ENCODE results near the gene EBNA1BP2. TPM values are rescaled to one million over a fixed set of nuclear protein-coding genes. Genes with fewer than 3 reads are reported as not detected.
"Not testable (repeated sequence)": the region's sequence is repeated elsewhere in the genome, so short reads cannot be mapped to it uniquely, and the experiment has no call there.

The EBNA1BP2 gene
- total and polyA plus RNA-seq, 5 experiments from 2014 or later = 27.3 to 57.4 (median 50.9) TPM

- Mint-ChIP-seq H3K4me1 (peaks cover 0 to 5% (median 0%) of the 10 kb centered on the region in 4 donors), H3K27ac (no peak overlapping the region), H3K27me3 (peaks cover 6 to 17% (median 10%) of the 10 kb centered on the region in 5 donors), H3K9me3 (no peaks in the 10 kb centered on the region), H3K36me3 (no peaks in the 10 kb centered on the region), H3K4me3 (no peak overlapping the region)
- DNase-seq = no peak
- POLR2A ChIA-PET = no interaction called here
- no peak for ATAC-seq
Observed at GRCh38 chr1:43156026-43156425, 16.1 kb downstream of the EBNA1BP2 start.

DNA sequence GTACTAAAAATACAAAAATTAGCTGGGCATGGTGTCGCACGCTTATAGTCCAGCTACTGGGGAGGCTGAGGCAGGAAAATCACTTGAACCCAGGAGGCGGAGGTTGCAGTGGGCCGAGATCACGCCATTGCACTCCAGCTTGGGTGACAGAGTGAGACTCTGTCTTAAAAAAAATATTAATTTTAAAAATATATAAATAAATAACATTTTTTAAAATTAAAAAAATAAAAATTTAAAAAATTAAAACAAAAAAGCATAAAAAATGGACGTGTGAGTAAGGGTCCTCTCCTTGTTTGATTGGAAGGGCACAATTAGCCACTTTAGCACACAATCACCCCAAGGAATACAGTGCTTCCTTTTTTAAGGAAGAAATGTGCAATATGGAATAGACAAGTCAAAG, 18.6 kb downstream of the EBNA1BP2 start:
- Mint-ChIP-seq H3K4me3 (no peak overlapping the region), H3K9me3 (no peaks in the 10 kb centered on the region), H3K27ac (no peak overlapping the region), H3K4me1 (peaks cover 2 to 5% (median 4%) of the 10 kb centered on the region in 4 donors), H3K36me3 (peaks cover 0 to 5% (median 0%) of the 10 kb centered on the region in 3 donors), H3K27me3 (peaks cover 18 to 43% (median 28%) of the 10 kb centered on the region in 5 donors)
- ATAC-seq (no peak), DNase-seq (no peak)
- POLR2A ChIA-PET = no interaction called here

GRCh38 chr1:43152866-43153265, 19.2 kb downstream of the EBNA1BP2 start:
- Mint-ChIP-seq H3K4me3 (no peak overlapping the region), H3K4me1 (peaks cover 3 to 7% (median 6%) of the 10 kb centered on the region in 4 donors), H3K27me3 (peaks cover 20 to 46% (median 31%) of the 10 kb centered on the region in 5 donors), H3K27ac (no peak overlapping the region), H3K36me3 (peaks cover 0 to 6% (median 0%) of the 10 kb centered on the region in 3 donors), H3K9me3 (no peaks in the 10 kb centered on the region)
- ATAC-seq (no peak), DNase-seq (no peak)
- POLR2A ChIA-PET = no interaction called here

GRCh38 chr1:43149889-43150288, 22.2 kb downstream of the EBNA1BP2 start:
- no peak for ATAC-seq
- peaks cover 0 to 14% (median 0%) of the 10 kb centered on the region in 3 donors for H3K36me3 Mint-ChIP-seq
- POLR2A ChIA-PET = no interaction called here
- peaks cover 3 to 13% (median 6%) of the 10 kb centered on the region in 4 donors for H3K4me1 Mint-ChIP-seq
- no peak for DNase-seq
- no peak overlapping the region for H3K4me3 Mint-ChIP-seq
- H3K27me3 Mint-ChIP-seq = peaks cover 36 to 57% (median 47%) of the 10 kb centered on the region in 5 donors
- H3K9me3 Mint-ChIP-seq = no peaks in the 10 kb centered on the region
- no peak overlapping the region for H3K27ac Mint-ChIP-seq

DNA sequence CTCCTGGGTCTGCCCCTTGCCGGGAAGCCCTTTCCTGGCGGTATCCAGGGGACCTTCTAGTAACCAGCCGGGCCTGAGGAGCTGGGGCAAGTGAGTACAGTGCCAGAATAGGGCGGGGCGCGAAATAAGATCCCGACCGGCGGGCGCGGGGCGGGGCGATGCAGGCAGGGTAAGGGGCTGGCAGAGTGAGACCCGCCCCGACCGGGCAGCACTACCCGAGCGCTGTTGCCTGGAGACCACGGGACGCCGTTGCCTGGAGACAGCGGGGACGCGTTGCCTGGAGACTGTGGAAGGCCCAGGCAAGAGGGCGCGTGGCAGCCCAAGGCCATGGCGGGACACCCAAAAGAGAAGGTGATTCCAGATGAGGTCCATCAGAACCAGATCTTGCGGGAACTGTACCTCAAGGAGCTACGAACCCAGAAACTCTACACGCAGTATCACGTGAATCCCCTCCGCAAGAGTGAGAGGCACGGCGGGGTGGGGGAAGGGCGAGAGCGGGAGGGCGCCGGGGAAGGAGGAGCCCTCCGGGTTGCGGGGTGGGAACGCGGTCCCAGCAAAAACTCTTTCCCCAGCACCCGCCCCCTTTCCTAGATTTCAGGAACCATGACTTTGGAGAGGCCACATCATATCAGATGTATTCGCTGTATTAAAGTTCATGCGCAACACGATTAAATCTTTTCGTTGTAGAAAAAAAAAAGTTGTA, 24.3 kb downstream of the EBNA1BP2 start:
- ATAC-seq (peak; percentile 52 to 59), DNase-seq (peak in 7 of 10 donors; percentile 4 to 47 (median 15))
- Mint-ChIP-seq H3K27me3 (peaks cover 51 to 78% (median 65%) of the 10 kb centered on the region in 5 donors), H3K9me3 (no peaks in the 10 kb centered on the region), H3K36me3 (peaks cover 0 to 14% (median 0%) of the 10 kb centered on the region in 3 donors), H3K4me3 (peak overlapping the region in 8 of 10 donors; percentile 3 to 45 (median 38)), H3K27ac (no peak overlapping the region), H3K4me1 (peaks cover 3 to 13% (median 6%) of the 10 kb centered on the region in 4 donors)
- POLR2A ChIA-PET = no interaction called here

DNA sequence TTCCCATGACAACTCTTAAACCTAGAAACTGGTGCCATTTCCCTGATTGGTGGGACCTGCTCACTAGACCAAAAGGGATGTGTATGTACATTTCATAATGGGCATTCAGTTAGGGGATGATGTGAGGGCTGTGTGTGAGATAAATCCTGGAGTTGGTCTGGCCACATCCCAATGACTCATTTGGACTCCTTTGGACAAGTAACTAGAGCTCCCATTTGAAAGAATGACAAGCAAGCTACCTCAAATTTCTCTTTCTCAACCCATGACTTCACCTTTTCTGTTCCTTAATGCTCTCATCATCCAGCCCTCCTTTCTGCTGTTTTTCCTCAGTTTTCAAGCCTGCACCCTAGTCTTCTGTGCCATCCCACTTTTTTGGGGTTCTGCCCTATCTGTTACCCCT, 27.9 kb downstream of the EBNA1BP2 start:
- Mint-ChIP-seq H3K27ac (peak overlapping the region in 1 of 10 donors; percentile 45), H3K9me3 (peaks cover 0 to 16% (median 6%) of the 10 kb centered on the region in 9 donors), H3K4me3 (no peak overlapping the region), H3K4me1 (peaks cover 3 to 13% (median 5%) of the 10 kb centered on the region in 4 donors), H3K27me3 (peaks cover 46 to 74% (median 60%) of the 10 kb centered on the region in 5 donors), H3K36me3 (peaks cover 0 to 18% (median 3%) of the 10 kb centered on the region in 3 donors)
- POLR2A ChIA-PET = no interaction called here
- DNase-seq (no peak), ATAC-seq (no peak)

DNA sequence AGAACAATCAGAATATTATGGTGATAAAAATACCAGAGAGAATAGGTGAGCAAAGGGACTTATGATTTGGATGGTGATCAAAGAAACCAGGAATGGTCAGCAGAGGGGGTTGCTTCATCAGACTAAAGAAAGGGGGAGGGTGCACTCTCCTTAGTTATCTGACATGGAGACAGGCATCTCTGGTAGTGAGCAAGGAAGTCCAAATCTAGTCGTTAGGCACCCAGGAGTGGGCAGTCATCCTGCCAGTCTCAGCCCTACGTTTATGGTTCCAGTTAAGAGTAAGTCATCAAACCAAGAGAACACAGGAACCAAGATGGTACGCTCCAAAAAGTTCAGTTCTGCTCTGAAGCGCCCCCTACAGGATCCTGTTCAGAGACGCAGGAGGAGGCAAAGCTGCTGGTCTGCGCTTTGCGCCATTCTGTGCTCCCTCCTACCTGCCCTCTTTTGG, 28.6 kb downstream of the EBNA1BP2 start:
- ATAC-seq (no peak), DNase-seq (no peak)
- Mint-ChIP-seq H3K27me3 (peaks cover 38 to 68% (median 54%) of the 10 kb centered on the region in 5 donors), H3K9me3 (peaks cover 0 to 17% (median 8%) of the 10 kb centered on the region in 9 donors), H3K4me1 (peaks cover under 1 to 10% (median 1%) of the 10 kb centered on the region in 4 donors), H3K4me3 (no peak overlapping the region), H3K27ac (no peak overlapping the region), H3K36me3 (peaks cover 0 to 13% (median 3%) of the 10 kb centered on the region in 3 donors)
- POLR2A ChIA-PET = no interaction called here

GRCh38 chr1:43140583-43140982, 31.5 kb downstream of the EBNA1BP2 start:
- Mint-ChIP-seq H3K9me3 (peaks cover 0 to 17% (median 8%) of the 10 kb centered on the region in 9 donors), H3K36me3 (peaks cover 0 to 9% (median 3%) of the 10 kb centered on the region in 3 donors), H3K4me1 (no peaks in the 10 kb centered on the region), H3K4me3 (no peak overlapping the region), H3K27me3 (peaks cover 33 to 61% (median 47%) of the 10 kb centered on the region in 5 donors), H3K27ac (no peak overlapping the region)
- POLR2A ChIA-PET = no interaction called here
- no peak for DNase-seq
- ATAC-seq = no peak

DNA sequence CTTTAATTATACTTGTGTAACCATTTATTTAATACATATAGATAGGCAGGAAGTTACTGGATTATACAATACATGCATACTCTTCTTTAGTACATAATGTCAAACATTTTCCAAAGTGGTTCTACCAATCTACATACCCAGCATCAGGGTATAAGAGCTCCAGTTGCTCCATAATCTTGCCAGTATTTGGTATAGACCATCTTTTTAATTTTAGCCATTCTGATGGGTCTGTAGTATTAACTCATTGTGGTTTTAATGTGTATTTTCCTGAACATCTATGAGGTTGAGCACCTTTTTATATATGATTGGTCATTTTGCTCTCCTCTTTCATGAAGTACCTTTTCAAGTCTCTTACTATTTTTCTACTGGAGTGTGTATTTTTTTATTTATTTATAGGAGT, 32.1 kb downstream of the EBNA1BP2 start:
- Mint-ChIP-seq H3K36me3 (peaks cover 0 to 4% (median 3%) of the 10 kb centered on the region in 3 donors), H3K27ac (no peak overlapping the region), H3K27me3 (peaks cover 27 to 55% (median 42%) of the 10 kb centered on the region in 5 donors), H3K4me1 (no peaks in the 10 kb centered on the region), H3K9me3 (peaks cover 0 to 17% (median 8%) of the 10 kb centered on the region in 9 donors), H3K4me3 (no peak overlapping the region)
- POLR2A ChIA-PET = no interaction called here
- DNase-seq (no peak), ATAC-seq (no peak)

DNA sequence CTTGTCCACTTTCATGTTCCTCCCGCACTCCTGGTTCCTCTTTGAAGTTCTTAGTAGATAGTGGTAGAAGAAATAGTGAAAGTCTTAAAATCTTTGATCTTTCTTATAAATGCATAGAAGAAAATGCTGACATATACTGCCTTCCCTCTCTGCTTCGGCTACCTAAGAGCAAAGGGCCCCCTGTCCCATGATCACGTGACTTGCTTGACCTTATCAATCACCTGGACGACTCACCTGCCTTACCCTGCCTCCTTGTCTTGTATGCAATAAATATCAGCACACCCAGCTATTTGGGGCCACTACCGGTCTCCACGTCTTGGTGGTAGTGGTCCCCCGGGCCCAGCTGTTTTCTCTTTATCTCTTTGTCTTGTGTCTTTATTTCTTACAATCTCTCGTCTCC, 32.8 kb downstream of the EBNA1BP2 start:
- peaks cover 22 to 48% (median 36%) of the 10 kb centered on the region in 5 donors for H3K27me3 Mint-ChIP-seq
- H3K4me3 Mint-ChIP-seq, H3K36me3 Mint-ChIP-seq, H3K27ac Mint-ChIP-seq, H3K4me1 Mint-ChIP-seq, DNase-seq, POLR2A ChIA-PET, ATAC-seq: not testable (repeated sequence)
- peaks cover 0 to 17% (median 8%) of the 10 kb centered on the region in 9 donors for H3K9me3 Mint-ChIP-seq

GRCh38 chr1:43137445-43138052, 34.5 kb downstream of the EBNA1BP2 start:
- H3K27me3 Mint-ChIP-seq = peaks cover 12 to 30% (median 24%) of the 10 kb centered on the region in 5 donors
- DNase-seq = no peak
- no peak overlapping the region for H3K4me3 Mint-ChIP-seq
- H3K9me3 Mint-ChIP-seq = peaks cover 0 to 17% (median 8%) of the 10 kb centered on the region in 9 donors
- peaks cover 0 to 4% (median 3%) of the 10 kb centered on the region in 3 donors for H3K36me3 Mint-ChIP-seq
- POLR2A ChIA-PET = interaction anchor here (0.5 kb wide), 1 partner anchor 23 kb away, joined by 6 read pairs; no protein-coding TSS in a partner anchor
- ATAC-seq = no peak
- no peaks in the 10 kb centered on the region for H3K4me1 Mint-ChIP-seq
- H3K27ac Mint-ChIP-seq = no peak overlapping the region

GRCh38 chr1:43135857-43136781, 36.0 kb downstream of the EBNA1BP2 start:
- Mint-ChIP-seq H3K36me3 (peaks cover 0 to 4% (median 3%) of the 10 kb centered on the region in 3 donors), H3K27ac (no peak overlapping the region), H3K4me3 (no peak overlapping the region), H3K27me3 (peaks cover 16 to 25% (median 22%) of the 10 kb centered on the region in 5 donors), H3K9me3 (peaks cover 0 to 17% (median 8%) of the 10 kb centered on the region in 9 donors), H3K4me1 (no peaks in the 10 kb centered on the region)
- ATAC-seq = no peak
- POLR2A ChIA-PET = no interaction called here
- DNase-seq = no peak
